Uterus (tissue), 4 donors: ENCODE measurements around the gene HNRNPUL1. TPM values are rescaled to one million over a fixed set of nuclear protein-coding genes. Genes with fewer than 3 reads are reported as not detected.

ENCODE experiments used
- DNase-seq, 2 donors: peaks; one replicate each; pipeline ENCODE4 v3.0.0-alpha.2; 2019 to 2020
- H3K27ac ChIP-seq, 2 donors: fragments of 200-600 bp; sonication (generic); 1 replicate in 1 of 2; 2 replicates in 1 of 2; pipeline ENCODE4 v1.5.1; 2016 to 2018
- H3K27me3 ChIP-seq, 2 donors: fragments of 200-600 bp; sonication (generic); one replicate each; pipeline ENCODE4 v1.5.1; 2018 to 2019; ENCODE audit warnings: control low read depth in 1 of 2
- H3K36me3 ChIP-seq, 2 donors: fragments of 200-600 bp; sonication (generic); one replicate each; pipeline ENCODE4 v1.5.1; 2019; ENCODE audit warnings: control low read depth in 1 of 2
- H3K4me1 ChIP-seq, 2 donors: fragments of 200-600 bp; sonication (generic); one replicate each; pipeline ENCODE4 v1.5.1; 2018 to 2019; ENCODE audit warnings: control low read depth in 1 of 2
- H3K4me3 ChIP-seq, 2 donors: fragments of 200-600 bp; sonication (generic); 1 replicate in 1 of 2; 2 replicates in 1 of 2; pipeline ENCODE4 v1.5.1; 2018 to 2019; ENCODE audit warnings: mild to moderate bottlenecking in 1 of 2
- H3K9me3 ChIP-seq, 2 donors: fragments of 200-600 bp; sonication (generic); one replicate each; pipeline ENCODE4 v1.5.1; 2019; ENCODE audit warnings: control low read depth in 1 of 2
- CTCF ChIP-seq, 4 experiments: fragments of 200-600 bp in 2 of 4; fragments of 450-650 bp in 2 of 4; sonication (generic) in 2 of 4; IDR thresholded peaks; one replicate each; pipeline ENCODE4 v1.5.1; 2016 to 2019; ENCODE audit warnings: antibody characterized with exemption in 4 of 4, mild to moderate bottlenecking in 2 of 4, moderate library complexity in 1 of 4
- POLR2A ChIP-seq, 2 donors: fragments of 450-650 bp; IDR thresholded peaks; one replicate each; pipeline ENCODE4 v1.6.1; 2016; ENCODE audit warnings: antibody characterized with exemption in 2 of 2, mild to moderate bottlenecking in 1 of 2, moderate library complexity in 1 of 2
- intact Hi-C: fragments of 100-400 bp; cut with DNase I; formaldehyde crosslinking; loops from one replicate; pipeline ENCODE4 v1.15.1; 2023; ENCODE audit warnings: low total_unique reads
- total RNA-seq, 4 donors: library from RNA; depleted of rRNA in 3 of 4; stranded (reverse); fragments of >200 nt in 3 of 4; gene quantifications; one replicate each; pipeline versions ENCODE4 v1.1.0 to v1.2.4, GENCODE V29; 2014 to 2023
- donor health status: DM: yes; HTN: yes; CAD: no.

The HNRNPUL1 gene
- total RNA-seq, 4 donors from 2014 or later = 49.7 to 219 (median 87.4) TPM

- Histone ChIP-seq H3K4me3 (no peak overlapping the region), H3K9me3 (no peaks in the 10 kb centered on the region), H3K27me3 (no peaks in the 10 kb centered on the region), H3K27ac (peak overlapping the region in 1 of 2 donors; percentile 29), H3K4me1 (peaks cover 0 to 16% of the 10 kb centered on the region in 2 donors), H3K36me3 (no peaks in the 10 kb centered on the region)
- intact Hi-C loops = no loop called here
- no peak for TF ChIP-seq POLR2A (IDR thresholded peaks at IDR 0.05)
- TF ChIP-seq CTCF (IDR thresholded peaks at IDR 0.05) = no peak
- no peak for DNase-seq
Measured at GRCh38 chr19:41302624-41303351, 38.6 kb downstream of the HNRNPUL1 start.

- TF ChIP-seq CTCF (IDR thresholded peaks at IDR 0.05) = no peak
- TF ChIP-seq POLR2A (IDR thresholded peaks at IDR 0.05) = no peak
- DNase-seq = no peak
- Histone ChIP-seq H3K9me3 (no peaks in the 10 kb centered on the region), H3K4me1 (peaks cover 0 to 16% of the 10 kb centered on the region in 2 donors), H3K27me3 (no peaks in the 10 kb centered on the region), H3K27ac (no peak overlapping the region), H3K36me3 (no peaks in the 10 kb centered on the region), H3K4me3 (no peak overlapping the region)
- intact Hi-C loops = no loop called here
Measured at GRCh38 chr19:41303954-41304353, 39.8 kb downstream of the HNRNPUL1 start.

- no peak overlapping the region for H3K4me3 ChIP-seq
- H3K27ac ChIP-seq = no peak overlapping the region
- H3K9me3 ChIP-seq = no peaks in the 10 kb centered on the region
- TF ChIP-seq CTCF (IDR thresholded peaks at IDR 0.05) (no peak), POLR2A (IDR thresholded peaks at IDR 0.05) (no peak)
- no peak for DNase-seq
- peaks cover 0 to 9% of the 10 kb centered on the region in 2 donors for H3K4me1 ChIP-seq
- no peaks in the 10 kb centered on the region for H3K27me3 ChIP-seq
- H3K36me3 ChIP-seq = no peaks in the 10 kb centered on the region
- intact Hi-C loops = loop anchor here (5.0 kb wide), 1 partner anchor 38 kb away; no protein-coding TSS in a partner anchor
Measured at GRCh38 chr19:41304706-41305483, 40.7 kb downstream of the HNRNPUL1 start.

GRCh38 chr19:41305927-41306793 lies 42.0 kb downstream of the HNRNPUL1 start:
- TF ChIP-seq POLR2A (IDR thresholded peaks at IDR 0.05) (no peak), CTCF (IDR thresholded peaks at IDR 0.05) (no peak)

More at GRCh38 chr19:41305927-41306793, 42.0 kb downstream of the HNRNPUL1 start:
- no peaks in the 10 kb centered on the region for H3K27me3 ChIP-seq
- H3K9me3 ChIP-seq = no peaks in the 10 kb centered on the region
- no peak overlapping the region for H3K4me3 ChIP-seq
- H3K36me3 ChIP-seq = no peaks in the 10 kb centered on the region
- H3K4me1 ChIP-seq = peaks cover 0 to 9% of the 10 kb centered on the region in 2 donors
- intact Hi-C loops = loop anchor here (5.0 kb wide), 1 partner anchor 39 kb away; no protein-coding TSS in a partner anchor
- DNase-seq = no peak
- H3K27ac ChIP-seq = peak overlapping the region in 1 of 2 donors; percentile 90
